Mucosa of stomach (tissue), 1 donor: ENCODE results near the gene PRM3.

Experiments used
- H3K27me3 ChIP-seq: one replicate; pipeline ENCODE4 v1.7.0; 2013; ENCODE audit warnings: mild to moderate bottlenecking, low read length; ENCODE audit not compliant: control insufficient read depth, insufficient read depth
- H3K36me3 ChIP-seq: one replicate; pipeline ENCODE4 v1.7.0; 2013; ENCODE audit warnings: low read length; ENCODE audit not compliant: control insufficient read depth, insufficient read depth
- H3K4me1 ChIP-seq: one replicate; pipeline ENCODE4 v1.7.0; 2013; ENCODE audit warnings: mild to moderate bottlenecking, low read length; ENCODE audit not compliant: control insufficient read depth, insufficient read depth
- H3K4me3 ChIP-seq: one replicate; pipeline ENCODE4 v1.7.0; 2013; ENCODE audit warnings: low read length
- H3K9ac ChIP-seq: one replicate; pipeline ENCODE4 v1.7.0; 2013; ENCODE audit warnings: mild to moderate bottlenecking, low read length, moderate library complexity
- H3K9me3 ChIP-seq: one replicate; pipeline ENCODE4 v1.7.0; 2013; ENCODE audit warnings: mild to moderate bottlenecking, low read length, moderate library complexity; ENCODE audit not compliant: control insufficient read depth
- donor health status: Pancreatic carcinoma.

The PRM3 gene

DNA sequence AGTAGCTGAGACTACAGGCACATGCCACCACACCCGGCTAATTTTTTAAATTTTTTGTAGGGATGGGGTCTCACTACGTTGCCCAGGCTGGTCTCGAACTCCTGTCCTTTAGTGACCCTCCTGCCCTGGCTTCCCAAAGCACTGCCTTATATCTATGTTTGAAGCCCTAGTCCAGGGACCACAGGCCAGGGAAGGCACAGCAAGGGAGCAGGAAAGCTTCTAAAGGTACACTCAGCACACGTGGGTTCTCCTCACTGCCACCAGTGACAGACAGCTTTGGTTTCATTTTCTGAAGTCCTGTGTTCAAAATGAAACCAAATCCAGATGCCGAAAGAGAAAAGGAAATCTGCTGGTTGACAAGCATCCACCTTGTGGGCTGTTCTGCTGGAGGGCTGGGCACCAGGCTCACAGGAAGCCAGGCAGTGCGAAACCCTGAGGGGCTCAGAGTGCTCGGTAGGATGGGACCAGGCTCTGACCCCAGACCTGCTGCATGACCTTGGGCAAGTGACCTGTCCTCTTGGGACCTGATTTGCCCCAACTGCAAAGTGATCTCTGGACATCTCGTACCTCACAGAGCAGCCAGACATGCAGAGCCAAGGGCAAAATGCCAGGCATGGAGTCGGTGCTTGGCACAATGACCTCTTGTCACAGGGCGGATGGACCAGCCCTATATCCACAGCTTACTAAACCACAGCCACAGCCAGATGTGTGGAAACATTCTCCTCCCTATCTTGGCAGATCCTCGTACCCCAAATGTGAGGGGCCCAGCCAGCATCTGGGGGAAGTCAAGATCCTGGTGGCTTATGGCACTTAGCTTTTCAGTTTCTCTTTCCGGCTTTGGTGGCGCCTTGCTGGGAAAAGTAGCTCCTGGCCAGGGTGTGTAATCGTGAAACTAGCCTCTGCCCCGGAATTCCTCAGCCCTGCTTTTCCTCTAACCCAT is 14.6 kb downstream of the PRM3 start:
- Histone ChIP-seq H3K9ac (peak overlapping the region; percentile 50), H3K9me3 (no peaks in the 10 kb centered on the region), H3K4me3 (peak overlapping the region; percentile 14), H3K27me3 (no peaks in the 10 kb centered on the region), H3K36me3 (no peaks in the 10 kb centered on the region), H3K4me1 (peaks cover 29% of the 10 kb centered on the region)

DNA sequence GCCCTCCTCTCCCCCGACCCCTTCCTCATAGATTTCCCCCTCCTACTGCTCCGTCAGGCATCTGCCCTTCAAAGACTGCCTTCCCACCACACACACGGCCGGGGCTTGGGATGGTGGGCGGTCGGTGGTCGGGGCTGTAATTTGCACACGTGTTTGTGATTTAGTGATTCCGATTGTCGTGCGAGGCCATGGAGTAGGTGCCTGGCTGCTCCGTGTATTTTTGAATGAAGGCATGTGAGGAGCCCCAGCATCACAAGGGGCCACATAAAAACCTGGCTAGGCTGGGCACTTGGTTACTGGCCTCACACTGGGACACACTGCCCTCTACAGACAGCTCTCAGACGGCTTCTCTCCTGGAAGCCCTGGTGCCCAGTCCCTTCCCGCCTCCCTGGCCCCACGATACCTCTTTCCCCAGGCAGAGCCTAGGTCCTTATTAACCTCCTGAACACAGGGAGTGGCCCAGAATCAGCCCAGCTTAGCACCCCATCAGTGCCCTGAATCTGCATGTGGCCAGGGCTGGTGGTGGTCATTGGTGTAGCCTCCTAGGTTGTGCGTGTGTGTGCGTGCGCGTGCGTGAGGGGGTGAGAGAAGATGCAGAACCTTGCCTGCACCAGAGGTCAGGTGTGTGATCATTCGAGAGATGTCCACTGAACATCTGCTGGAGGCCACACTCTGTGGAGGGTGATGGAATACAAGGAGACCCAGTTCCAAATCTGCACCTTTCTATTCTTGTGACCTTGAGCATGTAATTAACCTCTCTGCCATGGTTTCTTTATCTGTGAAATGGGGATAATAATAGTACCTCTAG is 16.1 kb downstream of the PRM3 start:
- Histone ChIP-seq H3K9ac (peak overlapping the region; percentile 88), H3K4me3 (peak overlapping the region; percentile 83)

DNA sequence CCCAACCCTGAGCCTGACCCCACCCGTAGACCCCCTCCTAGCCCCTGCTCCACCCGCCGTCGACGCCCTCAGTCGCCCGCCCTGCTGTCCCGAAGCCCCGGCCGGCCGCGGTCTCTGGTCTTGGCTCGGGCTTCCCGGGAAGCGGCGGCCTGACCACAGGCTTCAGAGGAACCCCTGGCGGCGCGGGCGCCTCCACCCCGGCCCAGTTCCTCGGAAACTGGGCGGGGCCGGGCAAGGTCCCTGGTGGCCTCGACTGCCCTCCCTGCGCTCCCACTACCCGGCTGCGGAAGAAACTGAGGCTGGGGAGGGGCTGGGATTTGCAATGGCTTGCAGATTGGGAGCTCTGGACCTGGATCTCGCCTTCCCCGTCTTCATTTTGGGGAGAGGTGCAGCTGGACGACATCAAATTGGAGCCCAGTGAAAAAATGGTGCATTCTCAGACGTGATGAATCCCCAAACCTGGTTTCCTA is 16.7 kb downstream of the PRM3 start:
- Histone ChIP-seq H3K9ac (peak overlapping the region; percentile 88), H3K4me3 (peak overlapping the region; percentile 83), H3K36me3 (no peaks in the 10 kb centered on the region), H3K4me1 (peaks cover 19% of the 10 kb centered on the region), H3K9me3 (no peaks in the 10 kb centered on the region), H3K27me3 (no peaks in the 10 kb centered on the region)

More for the DNA sequence above, 16.1 kb downstream of the PRM3 start:
- Histone ChIP-seq H3K9me3 (no peaks in the 10 kb centered on the region), H3K36me3 (no peaks in the 10 kb centered on the region), H3K4me1 (peaks cover 19% of the 10 kb centered on the region), H3K27me3 (no peaks in the 10 kb centered on the region)

DNA sequence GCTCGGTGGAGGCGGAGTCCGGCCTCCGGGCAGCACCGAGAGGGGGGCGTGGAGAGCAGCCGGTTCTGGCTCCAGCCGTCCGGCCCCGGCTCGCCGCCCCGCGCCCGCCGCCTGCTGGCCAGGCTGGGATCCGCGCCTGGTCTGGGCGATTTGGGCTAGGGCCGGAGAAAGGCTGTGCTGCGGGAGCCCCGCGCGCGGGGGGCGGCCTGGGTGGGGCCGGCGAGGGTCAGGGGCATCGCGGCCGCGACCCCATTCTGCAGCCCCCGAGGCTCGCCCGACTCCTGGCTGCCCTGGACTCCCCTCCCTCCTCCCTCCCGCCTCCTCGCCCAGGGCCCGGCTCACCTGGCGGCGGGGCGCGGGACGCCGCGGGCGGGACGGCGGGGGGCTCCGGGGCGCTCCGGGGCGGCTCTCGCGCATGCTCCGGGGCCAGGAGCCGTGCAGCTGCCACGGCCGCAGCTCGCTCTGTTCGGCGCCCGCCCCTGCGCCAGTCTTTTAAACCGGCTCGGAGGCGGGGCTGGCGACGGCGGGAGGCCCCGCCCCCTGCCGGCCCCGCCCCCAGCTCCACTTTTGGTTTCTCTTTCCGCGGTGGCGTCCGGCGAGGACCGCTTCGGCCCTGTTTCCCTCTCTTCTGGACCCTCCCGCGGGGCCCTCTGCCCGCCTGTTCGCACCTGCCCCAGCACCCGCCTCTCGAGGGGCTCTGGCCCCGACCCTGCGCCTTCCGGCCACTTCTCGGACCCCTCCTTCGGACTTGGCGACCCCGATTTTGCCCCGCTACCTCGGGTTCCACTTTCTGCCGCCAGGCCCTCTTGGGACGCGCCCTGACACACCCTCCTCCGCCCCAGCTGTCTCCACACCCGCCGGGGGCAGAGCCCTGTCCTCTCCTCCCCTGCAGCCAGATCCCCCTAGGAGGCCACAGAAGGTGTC is 17.4 kb downstream of the PRM3 start, which contains the start of gene SOCS1:
SOCS1 (minus strand) TSS at position 468 of the 924 bp plus-strand sequence. CDS start 726 bp downstream, outside the sequence.
- peak within 1 kb of the TSS; percentile 88 for H3K9ac ChIP-seq
- no peaks in the 10 kb centered on the region for H3K36me3 ChIP-seq
- peak within 1 kb of the TSS; percentile 83 for H3K4me3 ChIP-seq
- H3K4me1 ChIP-seq = peaks cover 19% of the 10 kb centered on the region
- no peaks in the 10 kb centered on the region for H3K9me3 ChIP-seq
- H3K27me3 ChIP-seq = no peaks in the 10 kb centered on the region

DNA sequence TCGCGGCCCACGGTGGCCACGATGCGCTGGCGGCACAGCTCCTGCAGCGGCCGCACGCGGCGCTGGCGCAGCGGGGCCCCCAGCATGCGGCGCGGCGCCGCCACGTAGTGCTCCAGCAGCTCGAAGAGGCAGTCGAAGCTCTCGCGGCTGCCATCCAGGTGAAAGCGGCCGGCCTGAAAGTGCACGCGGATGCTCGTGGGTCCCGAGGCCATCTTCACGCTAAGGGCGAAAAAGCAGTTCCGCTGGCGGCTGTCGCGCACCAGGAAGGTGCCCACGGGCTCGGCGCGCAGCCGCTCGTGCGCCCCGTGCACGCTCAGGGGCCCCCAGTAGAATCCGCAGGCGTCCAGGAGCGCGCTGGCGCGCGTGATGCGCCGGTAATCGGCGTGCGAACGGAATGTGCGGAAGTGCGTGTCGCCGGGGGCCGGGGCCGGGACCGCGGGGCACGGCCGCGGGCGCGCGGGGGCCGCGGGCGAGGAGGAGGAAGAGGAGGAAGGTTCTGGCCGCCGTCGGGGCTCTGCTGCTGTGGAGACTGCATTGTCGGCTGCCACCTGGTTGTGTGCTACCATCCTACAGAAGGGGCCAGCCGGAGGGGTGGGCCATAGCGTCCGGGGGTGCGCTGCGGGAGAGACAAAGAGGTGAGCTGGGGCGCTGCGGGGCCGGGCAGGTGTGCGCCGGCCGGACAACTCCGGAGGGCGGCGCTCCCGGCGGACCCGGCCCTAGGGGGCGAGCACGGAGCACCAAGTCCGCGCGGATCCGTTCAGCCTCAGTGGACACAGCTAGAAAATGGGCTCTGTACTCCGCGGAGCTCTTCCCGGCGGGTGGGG is 18.3 kb downstream of the PRM3 start:
- H3K4me3 ChIP-seq = peak overlapping the region; percentile 69
- H3K9me3 ChIP-seq = no peaks in the 10 kb centered on the region
- H3K4me1 ChIP-seq = peaks cover 19% of the 10 kb centered on the region
- H3K9ac ChIP-seq = peak overlapping the region; percentile 67
- H3K27me3 ChIP-seq = no peaks in the 10 kb centered on the region
- H3K36me3 ChIP-seq = no peaks in the 10 kb centered on the region

DNA sequence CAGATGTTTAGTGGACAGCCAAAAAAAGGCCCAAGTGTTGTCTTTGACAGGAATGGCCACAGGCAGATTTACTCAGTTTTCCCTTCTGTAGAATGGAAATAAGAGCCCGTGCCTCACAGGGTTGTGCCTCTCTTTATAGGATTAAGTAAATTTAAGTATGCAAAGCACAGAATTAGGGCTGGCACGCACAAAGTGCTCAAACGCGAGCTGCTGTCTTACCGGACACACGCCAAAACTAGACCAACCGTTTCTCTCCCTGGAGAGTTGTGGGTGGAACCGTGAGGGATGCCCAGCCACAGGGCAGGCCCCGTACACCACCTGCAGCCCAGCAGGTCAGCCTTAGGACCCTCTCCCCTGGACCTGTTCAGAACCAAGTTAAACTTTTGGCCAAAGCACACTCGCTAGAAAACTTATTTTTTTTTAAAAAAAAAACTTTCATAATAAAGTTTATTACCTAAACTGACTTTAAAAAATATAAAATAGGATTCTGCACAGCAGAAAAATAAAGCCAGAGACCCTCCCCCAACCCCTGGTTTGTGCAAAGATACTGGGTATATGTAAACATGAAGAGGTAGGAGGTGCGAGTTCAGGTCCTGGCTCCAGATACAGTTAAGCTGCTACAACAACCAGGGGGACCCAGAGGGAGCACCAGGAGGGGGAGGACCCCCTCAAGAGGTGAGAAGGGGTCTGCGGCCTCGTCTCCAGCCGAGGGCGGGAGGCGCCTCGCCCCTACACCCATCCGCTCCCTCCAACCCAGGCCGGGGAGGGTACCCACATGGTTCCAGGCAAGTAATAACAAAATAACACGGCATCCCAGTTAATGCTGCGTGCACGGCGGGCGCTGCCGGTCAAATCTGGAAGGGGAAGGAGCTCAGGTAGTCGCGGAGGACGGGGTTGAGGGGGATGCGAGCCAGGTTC is 19.2 kb downstream of the PRM3 start:
- H3K4me3 ChIP-seq = peak overlapping the region; percentile 69
- H3K9ac ChIP-seq = peak overlapping the region; percentile 67
- no peaks in the 10 kb centered on the region for H3K36me3 ChIP-seq
- peaks cover 17% of the 10 kb centered on the region for H3K4me1 ChIP-seq
- H3K9me3 ChIP-seq = no peaks in the 10 kb centered on the region
- no peaks in the 10 kb centered on the region for H3K27me3 ChIP-seq

DNA sequence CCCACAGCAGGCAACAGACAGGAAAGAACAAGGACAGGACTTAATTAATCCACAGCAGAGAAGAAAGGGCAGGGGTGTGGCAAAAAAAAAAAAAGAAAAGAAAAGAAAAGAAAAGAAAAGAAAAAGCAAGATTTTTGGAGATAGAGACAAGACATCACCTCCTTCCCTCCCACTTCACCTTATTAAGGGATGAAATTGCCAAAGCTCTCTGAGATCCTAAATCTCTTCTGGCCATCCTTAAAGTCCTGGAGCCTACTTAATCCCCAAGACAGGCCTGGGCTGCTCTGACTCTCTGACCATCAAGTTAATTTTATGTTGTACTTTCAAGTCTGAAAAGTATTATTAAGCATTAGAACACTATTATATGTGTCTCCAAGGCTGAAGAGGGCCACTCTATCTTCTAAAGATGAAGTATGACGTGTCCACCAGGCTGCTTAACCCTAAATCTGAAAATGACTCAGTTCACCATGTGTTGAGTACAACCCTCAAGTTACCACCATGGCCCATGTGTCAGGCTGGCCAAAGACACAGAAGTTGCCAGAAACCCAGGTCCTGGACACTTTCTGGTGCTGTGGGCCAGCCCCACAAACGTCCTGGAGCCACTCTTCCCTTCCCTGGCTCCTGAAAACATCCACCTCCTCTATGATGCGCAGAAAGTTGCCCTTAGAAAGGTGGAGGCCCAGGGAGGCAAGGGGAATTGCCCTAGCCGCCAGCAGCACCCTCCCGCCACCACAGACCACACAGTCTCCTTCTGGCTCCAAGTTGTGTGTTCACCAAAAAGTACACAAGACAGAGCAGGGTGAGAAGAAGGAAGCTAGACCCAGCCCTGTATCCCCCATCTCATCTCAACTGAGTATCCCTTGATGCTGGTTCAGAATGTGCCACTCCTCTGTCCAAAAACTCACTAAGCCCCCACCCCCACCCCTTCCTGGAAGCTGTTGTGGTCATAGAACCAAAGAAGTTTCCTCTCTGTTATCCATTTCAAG is 20.1 kb downstream of the PRM3 start:
- Histone ChIP-seq H3K4me3 (no peak overlapping the region), H3K9ac (no peak overlapping the region), H3K9me3 (no peaks in the 10 kb centered on the region), H3K27me3 (no peaks in the 10 kb centered on the region), H3K4me1 (peaks cover 11% of the 10 kb centered on the region), H3K36me3 (no peaks in the 10 kb centered on the region)

DNA sequence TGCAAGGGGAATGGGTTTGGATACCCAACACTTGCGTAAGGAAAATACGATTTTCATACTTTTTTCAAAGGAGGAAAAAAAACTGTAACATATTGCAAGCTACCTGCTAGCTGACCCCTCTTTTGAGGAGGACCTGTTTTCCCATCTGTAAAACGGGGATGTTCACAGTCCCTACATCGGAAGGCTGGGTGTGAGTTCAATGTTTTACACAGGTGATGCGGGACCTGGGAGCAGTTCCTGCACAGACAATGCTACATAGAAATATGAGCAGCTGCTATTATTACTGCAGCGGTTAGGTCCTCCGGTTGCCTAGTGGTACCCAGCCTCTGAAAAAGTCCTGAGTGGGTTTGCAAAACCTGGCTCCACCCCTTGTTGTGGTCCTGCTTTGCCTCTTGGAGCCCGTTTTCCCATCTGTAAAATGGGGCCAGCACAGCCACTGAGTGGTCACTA is 20.9 kb downstream of the PRM3 start:
- H3K9ac ChIP-seq = no peak overlapping the region
- no peak overlapping the region for H3K4me3 ChIP-seq
- no peaks in the 10 kb centered on the region for H3K9me3 ChIP-seq
- no peaks in the 10 kb centered on the region for H3K27me3 ChIP-seq
- peaks cover 8% of the 10 kb centered on the region for H3K4me1 ChIP-seq
- no peaks in the 10 kb centered on the region for H3K36me3 ChIP-seq
